ENCODE results near the gene PLCB2. TPM values are rescaled to one million over a fixed set of nuclear protein-coding genes. Genes with fewer than 3 reads are reported as not detected.

Gene PLCB2
- total RNA-seq, 1 donor, result 61.7 TPM

- Histone ChIP-seq H3K4me1 (ENCODE audit: insufficient read depth, low read length) (peaks cover 14% of the 10 kb centered on the region), H3K9me3 (ENCODE audit: low read depth, low read length) (no peaks in the 10 kb centered on the region), H3K4me3 (ENCODE audit: low read length) (no peak overlapping the region), H3K27me3 (ENCODE audit: insufficient read depth, low read length) (peaks cover 35% of the 10 kb centered on the region)
Observed at GRCh38 chr15:40252141-40252437, 55.6 kb downstream of the PLCB2 start.

DNA sequence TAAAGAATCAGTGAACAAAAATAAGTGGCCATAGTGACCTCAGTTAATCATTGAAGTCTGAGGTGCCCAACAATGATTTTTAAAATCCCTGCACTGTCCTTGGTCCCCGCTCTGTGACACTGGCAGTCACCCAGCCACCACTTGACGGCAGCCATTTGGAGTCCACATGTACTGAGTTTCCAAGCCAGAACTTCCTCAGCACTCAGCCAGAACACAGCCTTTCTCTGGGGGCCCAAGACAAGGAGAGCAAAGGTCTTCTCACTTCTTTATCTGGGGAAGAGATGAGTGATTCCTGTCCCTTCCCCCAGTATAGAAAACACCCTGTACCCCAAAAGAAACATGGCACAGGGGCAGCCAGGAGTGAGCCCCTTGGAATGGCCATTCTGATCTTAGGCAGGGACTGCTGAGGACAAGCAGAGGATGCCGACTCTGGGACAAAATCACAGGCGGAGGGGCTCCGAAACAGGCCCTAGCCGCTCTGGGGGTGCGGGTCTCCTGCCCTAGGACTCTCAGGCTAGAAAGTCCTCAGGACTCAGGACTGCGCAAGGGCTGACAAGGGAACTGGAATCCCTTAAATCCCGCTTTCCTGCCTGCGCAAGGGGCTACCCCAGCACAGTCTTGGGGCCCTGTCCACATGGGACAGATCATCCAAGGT lies 56.1 kb downstream of the PLCB2 start:
- no peak overlapping the region for H3K4me3 ChIP-seq (ENCODE audit: low read length)
- peaks cover 35% of the 10 kb centered on the region for H3K27me3 ChIP-seq (ENCODE audit: insufficient read depth, low read length)
- H3K9me3 ChIP-seq (ENCODE audit: low read depth, low read length), result no peaks in the 10 kb centered on the region
- H3K4me1 ChIP-seq (ENCODE audit: insufficient read depth, low read length), result peaks cover 14% of the 10 kb centered on the region

GRCh38 chr15:40250771-40251483 lies 56.8 kb downstream of the PLCB2 start:
- H3K27me3 ChIP-seq (ENCODE audit: insufficient read depth, low read length), result peaks cover 35% of the 10 kb centered on the region
- H3K9me3 ChIP-seq (ENCODE audit: low read depth, low read length), result no peaks in the 10 kb centered on the region
- H3K4me1 ChIP-seq (ENCODE audit: insufficient read depth, low read length), result peaks cover 14% of the 10 kb centered on the region
- H3K4me3 ChIP-seq (ENCODE audit: low read length), result no peak overlapping the region

DNA sequence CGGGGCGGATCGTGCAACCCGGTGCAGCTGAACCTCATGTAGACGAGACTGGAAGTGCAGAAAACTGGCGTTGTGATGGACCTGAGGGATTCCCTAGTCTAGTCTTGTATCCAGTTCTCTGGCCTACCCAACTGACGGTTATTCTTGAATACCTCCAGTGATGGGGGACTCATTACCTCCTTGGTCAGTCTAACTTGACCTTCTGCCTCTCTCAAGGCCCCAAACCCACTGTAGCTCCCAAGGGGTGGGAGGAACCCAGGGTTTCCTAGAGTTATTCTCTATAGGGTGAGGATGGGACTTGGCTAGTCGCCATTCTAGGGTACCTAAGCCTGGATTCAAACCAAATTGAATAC lies 57.5 kb downstream of the PLCB2 start:
- no peaks in the 10 kb centered on the region for H3K9me3 ChIP-seq (ENCODE audit: low read depth, low read length)
- peaks cover 35% of the 10 kb centered on the region for H3K27me3 ChIP-seq (ENCODE audit: insufficient read depth, low read length)
- H3K4me1 ChIP-seq (ENCODE audit: insufficient read depth, low read length), result peaks cover 14% of the 10 kb centered on the region
- H3K4me3 ChIP-seq (ENCODE audit: low read length), result no peak overlapping the region

DNA sequence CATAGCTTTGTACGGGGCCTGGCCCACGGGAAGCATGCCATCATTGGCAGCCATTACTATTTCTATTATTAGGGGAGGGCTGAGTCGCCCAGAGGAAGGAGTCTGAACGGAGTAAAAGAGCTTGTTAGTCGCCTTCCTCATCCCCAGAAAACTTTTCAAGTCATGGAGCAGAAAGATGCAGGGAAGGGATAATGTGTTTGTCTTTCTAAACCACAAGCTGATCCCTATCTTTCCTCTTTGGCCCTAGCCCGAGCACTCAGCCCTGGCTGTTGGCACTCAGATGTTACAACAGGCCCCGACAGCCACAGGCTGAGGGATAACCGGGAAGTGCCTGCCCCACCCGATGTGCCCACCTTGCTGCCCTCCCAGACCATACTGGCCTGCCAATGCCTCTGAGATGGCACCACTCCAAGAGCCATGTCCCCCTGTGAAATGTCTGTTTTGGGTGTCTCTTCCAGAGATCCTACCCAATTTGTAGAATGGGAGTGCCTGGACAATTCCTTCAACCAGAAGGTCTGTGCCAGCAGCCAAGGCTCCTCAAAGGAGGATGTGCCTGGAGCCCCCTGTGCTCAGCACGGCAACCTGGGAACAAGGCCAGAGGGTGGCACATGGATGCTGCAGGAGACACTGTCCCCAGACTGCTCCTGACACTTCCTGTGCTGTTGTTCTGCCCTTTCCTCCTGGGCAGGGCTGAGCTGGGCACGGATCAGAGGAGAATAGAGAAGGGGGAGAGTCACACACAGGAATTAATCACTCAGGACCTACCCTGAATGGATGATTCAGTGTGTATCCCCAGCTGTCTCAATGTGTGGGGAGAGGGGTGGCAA lies 58.0 kb downstream of the PLCB2 start:
- Histone ChIP-seq H3K9me3 (ENCODE audit: low read depth, low read length) (no peaks in the 10 kb centered on the region), H3K27me3 (ENCODE audit: insufficient read depth, low read length) (peaks cover 35% of the 10 kb centered on the region), H3K4me3 (ENCODE audit: low read length) (no peak overlapping the region), H3K4me1 (ENCODE audit: insufficient read depth, low read length) (peaks cover 14% of the 10 kb centered on the region)

GRCh38 chr15:40248006-40248783 lies 59.5 kb downstream of the PLCB2 start:
- Histone ChIP-seq H3K27me3 (ENCODE audit: insufficient read depth, low read length) (peaks cover 21% of the 10 kb centered on the region), H3K4me3 (ENCODE audit: low read length) (no peak overlapping the region), H3K9me3 (ENCODE audit: low read depth, low read length) (no peaks in the 10 kb centered on the region), H3K4me1 (ENCODE audit: insufficient read depth, low read length) (peaks cover 10% of the 10 kb centered on the region)

GRCh38 chr15:40247406-40247971 lies 60.2 kb downstream of the PLCB2 start:
- Histone ChIP-seq H3K4me3 (ENCODE audit: low read length) (no peak overlapping the region), H3K27me3 (ENCODE audit: insufficient read depth, low read length) (peaks cover 14% of the 10 kb centered on the region), H3K4me1 (ENCODE audit: insufficient read depth, low read length) (peaks cover 3% of the 10 kb centered on the region), H3K9me3 (ENCODE audit: low read depth, low read length) (no peaks in the 10 kb centered on the region)

GRCh38 chr15:40246496-40247280 lies 61.0 kb downstream of the PLCB2 start:
- no peaks in the 10 kb centered on the region for H3K9me3 ChIP-seq (ENCODE audit: low read depth, low read length)
- peaks cover 6% of the 10 kb centered on the region for H3K27me3 ChIP-seq (ENCODE audit: insufficient read depth, low read length)
- H3K4me1 ChIP-seq (ENCODE audit: insufficient read depth, low read length), result no peaks in the 10 kb centered on the region
- H3K4me3 ChIP-seq (ENCODE audit: low read length), result no peak overlapping the region

GRCh38 chr15:40245666-40246450 lies 61.9 kb downstream of the PLCB2 start:
- Histone ChIP-seq H3K4me3 (ENCODE audit: low read length) (no peak overlapping the region), H3K4me1 (ENCODE audit: insufficient read depth, low read length) (no peaks in the 10 kb centered on the region), H3K9me3 (ENCODE audit: low read depth, low read length) (no peaks in the 10 kb centered on the region), H3K27me3 (ENCODE audit: insufficient read depth, low read length) (no peaks in the 10 kb centered on the region)

DNA sequence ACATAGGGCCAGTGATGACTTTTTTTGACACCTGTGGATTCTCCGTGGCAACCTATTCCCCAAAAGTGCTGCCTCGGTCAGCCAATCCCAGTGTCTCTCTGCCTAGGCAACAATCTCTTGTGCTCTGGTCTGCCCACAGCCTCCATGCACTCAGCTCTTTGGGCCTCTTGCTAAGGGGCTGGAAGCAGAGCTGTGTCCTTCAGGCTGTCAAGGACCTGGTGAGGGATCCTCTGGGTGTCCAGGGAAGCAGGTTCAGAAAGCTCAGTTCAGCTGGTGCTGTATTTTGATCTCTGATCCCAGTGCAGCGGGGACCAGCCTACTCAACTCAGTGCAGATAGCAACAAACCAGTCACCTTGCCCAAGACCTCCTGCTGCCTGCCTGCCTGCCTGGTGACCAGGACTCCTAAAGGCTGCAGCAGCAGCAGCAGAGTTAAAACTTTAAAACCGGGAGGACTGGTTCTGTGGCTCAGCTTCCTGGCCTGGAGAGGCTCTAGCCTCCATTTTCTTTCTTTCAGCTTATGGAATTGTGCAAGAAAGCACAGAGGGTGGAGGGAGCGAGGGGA lies 62.7 kb downstream of the PLCB2 start:
- no peaks in the 10 kb centered on the region for H3K9me3 ChIP-seq (ENCODE audit: low read depth, low read length)

GRCh38 chr15:40243126-40243810 lies 64.5 kb downstream of the PLCB2 start:
- Histone ChIP-seq H3K4me1 (ENCODE audit: insufficient read depth, low read length) (peaks cover 11% of the 10 kb centered on the region), H3K27me3 (ENCODE audit: insufficient read depth, low read length) (peaks cover 5% of the 10 kb centered on the region), H3K9me3 (ENCODE audit: low read depth, low read length) (no peaks in the 10 kb centered on the region)

More for the DNA sequence above, 62.7 kb downstream of the PLCB2 start:
- Histone ChIP-seq H3K27me3 (ENCODE audit: insufficient read depth, low read length) (no peaks in the 10 kb centered on the region), H3K4me1 (ENCODE audit: insufficient read depth, low read length) (no peaks in the 10 kb centered on the region), H3K4me3 (ENCODE audit: low read length) (no peak overlapping the region)

GRCh38 chr15:40242601-40243000 lies 65.1 kb downstream of the PLCB2 start:
- Histone ChIP-seq H3K9me3 (ENCODE audit: low read depth, low read length) (no peaks in the 10 kb centered on the region), H3K4me1 (ENCODE audit: insufficient read depth, low read length) (peaks cover 11% of the 10 kb centered on the region), H3K4me3 (ENCODE audit: low read length) (no peak overlapping the region), H3K27me3 (ENCODE audit: insufficient read depth, low read length) (peaks cover 5% of the 10 kb centered on the region)

More at GRCh38 chr15:40243126-40243810, 64.5 kb downstream of the PLCB2 start:
- no peak overlapping the region for H3K4me3 ChIP-seq (ENCODE audit: low read length)

GRCh38 chr15:40242213-40242599 lies 65.5 kb downstream of the PLCB2 start:
- H3K27me3 ChIP-seq (ENCODE audit: insufficient read depth, low read length), result peaks cover 5% of the 10 kb centered on the region
- no peak overlapping the region for H3K4me3 ChIP-seq (ENCODE audit: low read length)
- H3K9me3 ChIP-seq (ENCODE audit: low read depth, low read length), result no peaks in the 10 kb centered on the region
- H3K4me1 ChIP-seq (ENCODE audit: insufficient read depth, low read length), result peaks cover 11% of the 10 kb centered on the region

All from mononuclear cell (primary cell).